ENCODE results near the gene SAG.

SAG gene

DNA sequence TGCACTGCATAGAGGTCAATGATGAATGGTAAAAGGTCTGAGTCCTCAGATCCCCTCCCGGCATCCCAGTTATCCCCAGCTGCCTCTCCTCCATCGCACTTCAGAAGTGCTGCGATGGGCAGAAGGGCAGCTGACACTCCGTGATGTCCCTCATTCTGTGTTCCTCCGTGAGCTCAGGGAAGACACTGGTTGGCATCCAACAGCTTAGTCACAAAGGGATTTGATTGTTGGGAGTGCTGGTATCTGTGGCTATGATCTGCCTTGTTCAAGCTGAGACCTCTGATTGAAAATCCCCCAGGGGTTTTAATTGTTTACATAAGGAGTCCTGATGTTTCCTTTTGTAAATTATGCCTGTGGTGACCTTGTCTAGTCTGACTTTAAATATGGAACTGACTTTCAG, 19.0 kb upstream of the SAG start:
- no peak for DNase-seq (ENCODE audit: low read depth in 1 of 2, low spot score in 1 of 2)

DNA sequence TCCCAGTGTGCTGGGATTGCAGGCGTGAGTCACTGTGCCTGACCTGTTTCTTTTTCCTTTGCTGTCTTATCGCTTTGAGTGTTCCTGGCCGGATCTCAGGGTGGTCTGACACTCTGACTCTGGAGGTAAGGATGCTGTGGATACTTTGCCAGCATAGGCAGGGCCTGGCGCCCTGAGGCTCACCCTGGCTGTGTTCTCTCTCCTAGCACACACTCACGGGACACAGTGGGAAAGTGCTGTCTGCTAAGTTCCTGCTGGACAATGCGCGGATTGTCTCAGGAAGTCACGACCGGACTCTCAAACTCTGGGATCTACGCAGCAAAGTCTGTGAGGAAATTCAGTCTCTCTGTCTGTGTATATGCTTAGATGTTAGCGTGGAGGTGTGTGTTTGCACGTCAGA, 18.0 kb upstream of the SAG start:
- no peak for DNase-seq (ENCODE audit: low read depth in 1 of 2, low spot score in 1 of 2)

GRCh38 chr2:233290051-233290845, 17.4 kb upstream of the SAG start:
- DNase-seq (ENCODE audit: low read depth in 1 of 2, low spot score in 1 of 2): no peak

DNA sequence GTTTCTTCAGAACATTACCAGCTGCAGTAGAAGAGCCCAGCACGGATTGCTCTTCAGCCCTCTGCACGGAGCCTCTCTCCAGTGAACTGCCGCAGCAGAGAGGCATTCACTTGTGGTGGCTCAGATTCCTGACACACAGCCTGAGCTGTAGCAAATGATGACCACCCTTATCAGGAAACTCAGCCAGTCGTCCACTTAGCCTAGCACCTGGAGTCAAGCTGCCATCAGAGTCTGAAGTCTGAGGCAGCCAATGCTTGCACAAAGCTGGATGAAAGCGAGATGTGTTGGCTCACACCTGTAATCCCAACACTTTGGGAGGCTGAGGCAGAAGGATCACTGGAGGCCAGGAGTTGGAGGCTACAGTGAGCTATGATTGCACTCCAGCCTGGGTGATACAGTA, 11.7 kb upstream of the SAG start:
- DNase-seq (ENCODE audit: low read depth in 1 of 2, low spot score in 1 of 2): no peak

DNA sequence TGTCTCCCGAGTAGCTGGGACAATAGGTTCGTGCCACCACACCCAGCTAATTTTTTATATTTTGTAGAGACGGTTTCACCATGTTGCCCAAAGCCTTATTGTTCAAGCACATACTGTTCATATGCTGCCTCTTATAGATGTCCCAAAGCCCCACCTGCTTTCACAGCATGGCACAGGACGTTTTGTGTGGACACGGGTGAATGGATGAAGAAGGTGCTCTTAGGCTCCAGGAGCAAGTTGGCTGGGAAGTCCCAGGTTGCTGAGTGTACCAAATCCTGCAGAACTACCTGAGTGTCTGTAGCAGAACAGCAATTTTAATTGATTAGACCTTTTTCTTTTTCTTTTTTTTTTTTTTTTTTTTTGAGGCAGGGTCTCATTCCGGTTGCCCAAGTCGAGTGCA, 10.5 kb upstream of the SAG start:
- DNase-seq (ENCODE audit: low read depth in 1 of 2, low spot score in 1 of 2): no peak

- DNase-seq (ENCODE audit: low read depth in 1 of 2, low spot score in 1 of 2): no peak
Measured at GRCh38 chr2:233300401-233300800, 7.2 kb upstream of the SAG start.

GRCh38 chr2:233301248-233301647, 6.4 kb upstream of the SAG start:
- DNase-seq (ENCODE audit: low read depth in 1 of 2, low spot score in 1 of 2): no peak

DNA sequence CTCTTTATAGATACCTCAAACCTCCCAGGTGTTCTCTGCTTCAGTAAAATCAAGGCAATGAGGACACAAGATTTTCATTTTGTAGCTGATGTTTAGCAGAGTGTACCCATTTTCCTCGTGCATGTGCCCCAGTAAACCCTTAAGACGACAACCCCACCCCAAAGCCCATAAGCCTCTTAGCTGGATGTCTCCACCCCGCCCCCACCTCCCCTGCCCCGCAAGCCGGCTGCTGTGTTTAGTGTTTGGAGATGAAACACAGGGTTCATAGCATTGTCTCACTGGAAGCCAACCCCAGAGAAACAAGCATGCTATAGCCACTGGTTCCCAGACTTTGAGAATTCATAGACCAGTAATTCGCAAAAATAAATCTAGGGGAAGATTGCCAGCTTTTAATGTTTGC, 5.8 kb upstream of the SAG start:
- DNase-seq (ENCODE audit: low read depth in 1 of 2, low spot score in 1 of 2): no peak

GRCh38 chr2:233303252-233303651, 4.4 kb upstream of the SAG start:
- no peak for DNase-seq (ENCODE audit: low read depth in 1 of 2, low spot score in 1 of 2)

DNA sequence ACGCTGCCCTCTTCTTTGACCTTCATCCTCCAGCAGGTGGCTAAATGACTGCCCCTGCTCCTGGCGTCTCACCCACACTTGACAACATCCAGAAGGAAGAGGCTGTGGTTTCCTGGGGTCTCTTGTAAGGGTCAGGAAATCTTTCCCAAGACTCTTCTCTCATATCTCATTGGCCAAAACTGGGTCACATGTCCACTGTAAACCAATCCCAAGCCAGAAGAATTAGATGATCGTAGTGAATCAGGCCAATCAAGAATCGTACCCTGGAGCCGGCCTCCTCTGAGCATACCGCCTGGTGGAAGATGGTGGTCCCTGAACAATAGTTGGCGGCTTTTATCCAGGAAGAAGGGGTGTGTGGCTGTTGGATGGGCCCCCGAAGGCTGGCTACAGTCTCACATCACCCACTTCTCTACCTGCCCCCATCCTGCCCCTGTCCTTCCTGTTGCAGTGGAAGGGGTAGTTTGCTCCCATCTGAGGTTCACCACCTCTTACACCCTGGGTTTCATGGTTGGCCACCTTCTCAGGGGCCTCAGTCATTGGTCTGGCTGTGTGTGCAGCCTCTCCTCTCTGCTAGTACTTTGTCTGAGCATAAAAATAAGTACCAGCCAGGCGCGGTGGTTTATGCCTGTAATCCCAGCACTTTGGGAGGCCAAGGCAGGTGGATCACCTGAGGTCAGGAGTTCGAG, 3.8 kb downstream of the SAG start:
- DNase-seq (ENCODE audit: low read depth in 1 of 2, low spot score in 1 of 2): no peak

DNA sequence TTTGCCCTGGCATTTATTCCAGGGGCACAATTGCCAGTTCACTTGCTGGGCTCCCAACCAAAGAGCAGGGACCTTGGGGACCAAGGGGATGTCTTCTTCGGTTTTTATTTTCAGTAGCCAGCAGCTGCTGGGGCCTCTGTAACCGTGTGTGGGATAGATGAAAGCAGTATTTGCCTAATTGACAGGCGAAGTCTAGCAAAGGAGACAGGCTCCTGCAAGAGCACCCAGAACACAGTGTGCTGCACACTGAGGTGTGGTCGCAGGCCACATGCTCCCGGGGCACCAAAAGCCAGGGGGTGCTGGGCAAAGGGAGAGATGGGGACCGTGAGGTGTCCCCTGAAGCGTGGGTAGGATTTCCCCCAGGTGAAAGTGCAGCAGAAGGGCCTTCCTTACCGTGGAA, 5.3 kb downstream of the SAG start:
- no peak for DNase-seq (ENCODE audit: low read depth in 1 of 2, low spot score in 1 of 2)

- no peak for DNase-seq (ENCODE audit: low read depth in 1 of 2, low spot score in 1 of 2)
Measured at GRCh38 chr2:233314180-233314925, 6.7 kb downstream of the SAG start.

DNA sequence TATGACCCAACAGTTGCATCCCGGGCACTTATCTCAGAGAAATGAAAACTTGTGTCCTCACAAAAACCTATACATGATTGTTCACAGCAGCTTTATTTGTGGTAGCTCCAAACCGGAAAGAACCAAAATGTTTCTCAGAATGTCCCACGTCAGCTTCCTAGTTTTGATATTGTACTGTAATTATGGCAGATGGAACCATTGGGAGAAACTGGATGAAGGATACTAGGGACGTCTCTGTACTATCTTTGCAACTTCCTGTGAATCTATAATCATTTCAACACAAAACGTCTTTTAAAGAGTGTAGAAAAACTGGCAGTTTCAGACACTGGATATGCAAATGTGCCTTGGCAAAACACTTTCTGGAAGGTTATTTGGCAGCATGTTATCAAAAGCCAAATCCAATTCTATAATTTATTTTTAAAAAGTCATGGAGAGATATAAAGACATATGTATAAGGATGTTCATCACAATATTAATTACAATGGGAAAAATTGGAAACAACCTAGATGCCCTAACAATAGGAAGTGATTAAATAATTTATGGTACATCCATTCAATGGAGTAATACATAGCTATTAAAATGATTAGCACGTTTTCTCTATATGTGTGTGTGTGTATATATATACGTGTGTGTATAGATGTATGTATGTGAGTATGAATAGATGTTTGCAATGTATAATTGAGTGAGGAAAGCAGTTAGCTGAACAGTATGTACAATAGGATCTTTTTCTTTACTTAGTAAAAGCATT, 9.8 kb downstream of the SAG start:
- no peak for DNase-seq (ENCODE audit: low read depth in 1 of 2, low spot score in 1 of 2)

DNA sequence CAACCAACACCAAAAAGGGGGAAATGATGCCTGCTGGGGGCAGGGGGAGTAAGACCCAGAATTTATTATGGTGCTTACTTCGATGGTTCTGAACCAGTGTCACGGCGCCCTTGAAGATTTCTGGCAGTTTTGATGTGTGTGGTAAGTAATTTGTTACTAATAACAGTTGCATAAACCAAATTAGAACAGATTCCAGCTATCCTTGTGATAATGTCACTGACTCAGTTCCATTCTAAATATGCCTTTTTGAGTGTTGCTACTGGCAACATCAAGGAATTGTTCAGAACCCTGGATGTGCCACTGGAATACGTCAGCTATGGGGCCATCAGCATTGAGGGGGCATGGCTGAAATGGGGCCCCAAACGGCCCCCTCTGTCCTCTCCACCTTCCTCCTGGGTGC, 11.6 kb downstream of the SAG start:
- DNase-seq (ENCODE audit: low read depth in 1 of 2, low spot score in 1 of 2): no peak

DNA sequence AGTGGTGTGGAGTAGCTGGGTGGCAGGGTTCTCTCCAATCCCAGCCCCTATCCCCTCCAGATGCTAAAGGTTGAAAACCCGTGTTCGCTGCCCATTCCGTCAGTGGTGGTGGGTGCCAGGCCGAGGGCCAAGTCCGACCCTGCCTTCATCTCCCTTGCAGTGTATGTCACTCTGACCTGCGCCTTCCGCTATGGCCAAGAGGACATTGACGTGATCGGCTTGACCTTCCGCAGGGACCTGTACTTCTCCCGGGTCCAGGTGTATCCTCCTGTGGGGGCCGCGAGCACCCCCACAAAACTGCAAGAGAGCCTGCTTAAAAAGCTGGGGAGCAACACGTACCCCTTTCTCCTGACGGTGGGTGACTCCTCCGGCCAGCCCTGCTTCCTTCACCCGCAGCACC, 12.9 kb downstream of the SAG start:
- no peak for DNase-seq (ENCODE audit: low read depth in 1 of 2, low spot score in 1 of 2)

DNA sequence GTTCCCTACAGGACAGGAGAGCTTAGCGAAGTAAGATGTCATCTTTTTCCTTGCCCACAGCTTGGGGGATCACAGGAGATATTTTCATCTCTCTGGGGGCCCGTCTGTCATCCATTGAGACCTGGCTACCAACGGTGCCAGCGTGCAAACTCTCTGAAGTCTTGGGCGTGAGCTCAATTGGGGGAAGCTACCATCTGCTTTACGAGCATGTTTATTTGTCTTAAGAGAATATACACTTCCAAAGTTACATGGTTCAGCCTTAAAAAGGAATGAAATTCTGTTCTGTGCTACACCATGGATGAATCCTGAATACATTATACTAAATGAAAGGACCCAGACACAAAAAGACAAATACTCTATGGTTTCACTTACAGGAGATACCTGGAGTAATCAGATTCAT, 13.6 kb downstream of the SAG start:
- DNase-seq (ENCODE audit: low read depth in 1 of 2, low spot score in 1 of 2): no peak

DNA sequence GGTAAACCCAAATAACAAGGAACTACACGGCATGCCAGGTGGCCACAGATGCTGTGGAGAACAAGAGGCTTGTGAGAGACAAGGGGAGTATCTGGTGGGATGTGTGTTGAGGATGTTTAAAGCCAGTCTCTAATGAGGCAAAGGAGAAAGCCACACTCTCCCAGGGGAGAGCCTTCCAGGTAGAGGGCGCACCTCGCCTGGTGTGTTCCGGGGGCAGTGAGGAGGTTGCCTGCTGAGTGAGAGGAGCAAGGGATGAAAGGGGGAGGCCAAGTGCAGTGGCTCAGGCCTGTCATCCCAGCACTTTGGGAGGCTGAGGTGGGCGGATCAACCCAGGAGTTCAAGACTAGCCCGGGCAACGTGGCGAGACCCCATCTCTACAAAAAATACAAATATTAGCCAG, 16.2 kb downstream of the SAG start:
- DNase-seq (ENCODE audit: low read depth in 1 of 2, low spot score in 1 of 2): no peak

DNA sequence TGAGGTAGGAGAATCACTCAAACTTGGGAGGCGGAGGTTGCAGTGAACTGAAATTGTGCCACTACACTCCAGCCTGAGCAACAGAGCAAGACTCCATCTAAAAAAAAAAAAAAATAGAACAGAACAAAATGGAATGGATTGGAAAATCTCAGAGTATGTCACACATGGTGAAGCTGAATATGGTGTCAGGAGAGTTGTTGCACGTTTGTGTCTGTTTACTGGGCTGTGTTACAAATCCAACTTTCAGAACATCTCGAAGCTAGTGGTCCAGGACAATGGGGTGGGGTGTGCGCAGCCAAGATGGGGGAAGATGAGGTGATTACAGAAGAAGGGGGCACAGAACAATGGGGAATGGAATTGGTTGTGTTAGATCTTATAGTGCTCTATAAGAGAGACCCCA, 17.6 kb downstream of the SAG start:
- no peak for DNase-seq (ENCODE audit: low read depth in 1 of 2, low spot score in 1 of 2)

GRCh38 chr2:233325814-233326213, 18.2 kb downstream of the SAG start:
- DNase-seq (ENCODE audit: low read depth in 1 of 2, low spot score in 1 of 2): no peak

- DNase-seq (ENCODE audit: low read depth in 1 of 2, low spot score in 1 of 2): no peak
Measured at GRCh38 chr2:233326500-233326899, 18.9 kb downstream of the SAG start.

- no peak for DNase-seq (ENCODE audit: low read depth in 1 of 2, low spot score in 1 of 2)
Measured at GRCh38 chr2:233328922-233329321, 21.3 kb downstream of the SAG start.
